HCT116 (cell line): ENCODE data around the gene COL5A3. TPM values are rescaled to one million over a fixed set of nuclear protein-coding genes. Genes with fewer than 3 reads are reported as not detected.

ENCODE experiments used
- ATAC-seq: fragments of 200-7000 bp; cut with Tn5 transposase; 2 replicates; pipeline ENCODE4 v1.9.1; 2020; ENCODE audit warnings: mild to moderate bottlenecking, moderate library complexity
- BruUV-seq: library from RNA; stranded (reverse); fragments of 400-500 nt; replicated peaks from 2 replicates; lab custom pipeline; 2021; lab: Mats Ljungman, UMichigan
- CTCF ChIA-PET: fragments of 300-600 bp; sonication (Branson Sonifier 250); formaldehyde crosslinking; loops from one replicate; lab custom pipeline; 2021; ENCODE audit warnings: antibody characterized with exemption; lab: Charles Lee
- POLR2A ChIA-PET: fragments of 300-600, 350-600 bp; sonication (Branson Sonifier 250); formaldehyde crosslinking; loops from one replicate; lab custom pipeline; 2021; ENCODE audit warnings: antibody characterized with exemption; lab: Charles Lee
- RAD21 ChIA-PET, 2 experiments: fragments of 300-600 bp; sonication (Branson Sonifier 250); formaldehyde crosslinking; loops; one replicate each; lab custom pipeline; 2023; ENCODE audit warnings: low total read pairs in 2 of 2; ENCODE audit not compliant: uncharacterized antibody in 2 of 2, unreplicated experiment in 2 of 2, low non-redundant PET in 1 of 2; lab: Charles Lee
- DNase-seq: peaks from one replicate; pipeline ENCODE4 v3.0.0-alpha.2; 2010; ENCODE audit warnings: low read depth, low spot score
- H2AFZ ChIP-seq: fragments of 200-600 bp; shearing (Covaris generic), sonication (generic); 2 replicates; pipeline ENCODE4 v1.6.1; 2017; ENCODE audit warnings: low read depth, mixed run types, mixed read lengths, antibody characterized with exemption, low read length; ENCODE audit not compliant: poor library complexity, severe bottlenecking
- H3K27ac ChIP-seq: 2 replicates; pipeline ENCODE4 v1.5.1; 2012; ENCODE audit warnings: low read depth, low read length
- H3K27me3 ChIP-seq: fragments of 200-600 bp; sonication (generic); 2 replicates; pipeline ENCODE4 v1.6.1; 2016; ENCODE audit warnings: mixed run types, low read length, mixed read lengths; ENCODE audit not compliant: insufficient read depth
- H3K36me3 ChIP-seq, 2 experiments: fragments of 200-500 bp in 1 of 2; fragments of 200-600 bp in 1 of 2; sonication (Bioruptor generic) in 1 of 2; sonication (generic) in 1 of 2; 2 replicates each; pipeline versions ENCODE4 v1.5.1 to v1.6.1; 2014 to 2016; ENCODE audit warnings: low read length in 2 of 2, inconsistent platforms in 1 of 2, mixed read lengths in 1 of 2, mixed run types in 1 of 2; ENCODE audit not compliant: insufficient read depth in 2 of 2, control insufficient read depth in 1 of 2
- H3K4me1 ChIP-seq, 2 experiments: fragments of 200-600 bp in 1 of 2; sonication (generic) in 1 of 2; 2 replicates each; pipeline versions ENCODE4 v1.5.1 to v1.6.1; 2012 to 2017; ENCODE audit warnings: low read length in 2 of 2, inconsistent platforms in 1 of 2, mild to moderate bottlenecking in 1 of 2, mixed read lengths in 1 of 2, mixed run types in 1 of 2, moderate library complexity in 1 of 2; ENCODE audit not compliant: insufficient read depth in 2 of 2, control insufficient read depth in 1 of 2
- H3K4me2 ChIP-seq: fragments of 200-600 bp; sonication (generic); 2 replicates; pipeline ENCODE4 v1.6.1; 2017; ENCODE audit warnings: mixed run types, low read length, mixed read lengths
- H3K4me3 ChIP-seq, 2 experiments: fragments of 200-600 bp in 1 of 2; sonication (generic) in 1 of 2; replicated peaks in 1 of 2; 2 replicates each; pipeline ENCODE4 v1.5.1; 2011 to 2016; ENCODE audit warnings: low read length in 2 of 2, control low read depth in 1 of 2, low read depth in 1 of 2, mild to moderate bottlenecking in 1 of 2, mixed read lengths in 1 of 2, mixed run types in 1 of 2
- H3K79me2 ChIP-seq: fragments of 200-600 bp; sonication (generic); 2 replicates; pipeline ENCODE4 v1.6.1; 2017; ENCODE audit warnings: mild to moderate bottlenecking, mixed run types, low read length, moderate library complexity, mixed read lengths; ENCODE audit not compliant: insufficient read depth
- H3K9ac ChIP-seq: fragments of 200-600 bp; sonication (generic); 2 replicates; pipeline ENCODE4 v1.6.1; 2016; ENCODE audit warnings: low read length, mixed read lengths
- H3K9me2 ChIP-seq: fragments of 200-600 bp; sonication (generic), shearing (Covaris generic); 2 replicates; pipeline ENCODE4 v1.6.1; 2017; ENCODE audit warnings: mixed run types, mild to moderate bottlenecking, moderate library complexity; ENCODE audit not compliant: insufficient read depth
- H3K9me3 ChIP-seq, 2 experiments: fragments of 200-500 bp in 1 of 2; fragments of 200-600 bp in 1 of 2; sonication (Bioruptor generic) in 1 of 2; sonication (generic) in 1 of 2; 2 replicates each; pipeline ENCODE4 v1.6.1; 2014 to 2017; ENCODE audit warnings: low read length in 2 of 2, mixed read lengths in 2 of 2, inconsistent platforms in 1 of 2, low read depth in 1 of 2, mild to moderate bottlenecking in 1 of 2, mixed run types in 1 of 2, moderate library complexity in 1 of 2; ENCODE audit not compliant: control insufficient read depth in 1 of 2, insufficient read depth in 1 of 2
- H4K20me1 ChIP-seq: fragments of 200-600 bp; sonication (generic), shearing (Covaris generic); 2 replicates; pipeline ENCODE4 v1.6.1; 2017; ENCODE audit warnings: mixed run types, mild to moderate bottlenecking, moderate library complexity; ENCODE audit not compliant: insufficient read depth
- CBX3 ChIP-seq: IDR thresholded peaks from 2 replicates; pipeline ENCODE4 v1.6.1; 2012; ENCODE audit warnings: low read depth
- ELF1 ChIP-seq: IDR thresholded peaks from 2 replicates; pipeline ENCODE4 v1.6.1; 2012; ENCODE audit warnings: low read depth, borderline replicate concordance
- POLR2A ChIP-seq: IDR thresholded peaks from 2 replicates; pipeline ENCODE4 v1.7.0; 2011; ENCODE audit warnings: borderline replicate concordance; ENCODE audit not compliant: insufficient read depth, insufficient read length; ENCODE audit errors: extremely low read depth
- RAD21 ChIP-seq: IDR thresholded peaks from 2 replicates; pipeline ENCODE4 v1.6.1; 2012; ENCODE audit warnings: low read depth, mild to moderate bottlenecking
- SIN3A ChIP-seq: IDR thresholded peaks from 2 replicates; pipeline ENCODE4 v1.6.1; 2012; ENCODE audit warnings: low read depth
- SP1 ChIP-seq: IDR thresholded peaks from 2 replicates; pipeline ENCODE4 v1.6.1; 2012; ENCODE audit warnings: low read depth
- SRF ChIP-seq: IDR thresholded peaks from 2 replicates; pipeline ENCODE4 v1.6.1; 2012; ENCODE audit warnings: low read depth
- TCF7L2 ChIP-seq: IDR thresholded peaks from 2 replicates; pipeline ENCODE4 v1.7.0; 2011; ENCODE audit warnings: borderline replicate concordance, inconsistent platforms; ENCODE audit not compliant: insufficient read depth, insufficient read length; ENCODE audit errors: extremely low read depth
- ZBTB33 ChIP-seq: IDR thresholded peaks from 2 replicates; pipeline ENCODE4 v1.6.1; 2011; ENCODE audit warnings: mild to moderate bottlenecking, low read length, moderate library complexity; ENCODE audit not compliant: insufficient replicate concordance; ENCODE audit errors: extremely low read depth
- ZFX ChIP-seq: fragments of 450-650 bp; IDR thresholded peaks from 2 replicates; pipeline ENCODE4 v1.6.1; 2017
- intact Hi-C: fragments of 100-400 bp; cut with micrococcal nuclease; formaldehyde crosslinking; loops from 2 replicates; pipeline ENCODE4 v1.10.0; 2022
- total RNA-seq: library from RNA; stranded (reverse); gene quantifications from one replicate; pipeline ENCODE4 v1.2.1, GENCODE V29; 2021; ENCODE audit not compliant: unreplicated experiment

Gene COL5A3
- total RNA-seq, 1 experiment from 2014 or later = 0.15 TPM

- H3K27me3 ChIP-seq = peaks cover 24% of the 10 kb centered on the region; the same call in 1 of the 2 replicates
- BruUV-seq = no TSS peak
- no peak overlapping the region for H3K9ac ChIP-seq
- ATAC-seq = no peak
- no peak overlapping the region for H2AFZ ChIP-seq
- no peaks in the 10 kb centered on the region for H4K20me1 ChIP-seq
- POLR2A ChIA-PET = no interaction called here
- H3K9me2 ChIP-seq = no peaks in the 10 kb centered on the region
- H3K79me2 ChIP-seq = no peaks in the 10 kb centered on the region
- H3K4me3 ChIP-seq = no peak overlapping the region
- no peak overlapping the region for H3K4me2 ChIP-seq
- peaks cover 0 to 5% of the 10 kb centered on the region in 2 experiments; a peak in 1 of 4 replicates for H3K4me1 ChIP-seq
- RAD21 ChIA-PET = no interaction called here
- H3K9me3 ChIP-seq = no peaks in the 10 kb centered on the region
- no peak for TF ChIP-seq SRF
- no peak for TF ChIP-seq SP1
- TF ChIP-seq CBX3 = no peak
- TF ChIP-seq TCF7L2 = no peak
- TF ChIP-seq ZBTB33 = no peak
- TF ChIP-seq ZFX = no peak
- no peak for TF ChIP-seq SIN3A
- no peak for TF ChIP-seq ELF1
- no peak for TF ChIP-seq RAD21
- no peak for TF ChIP-seq POLR2A
- TF ChIP-seq, all 23 proteins: peak for 0
- no peak for DNase-seq
- intact Hi-C loops = no loop called here
- CTCF ChIA-PET = no interaction called here
- Histone ChIP-seq H3K36me3 (no peaks in the 10 kb centered on the region), H3K27ac (no peak overlapping the region)
Observed at GRCh38 chr19:10033614-10034013, 23.3 kb upstream of the COL5A3 start.
